Skeletal muscle cell (primary cell): ENCODE results near the gene GPN2.
A peak's percentile ranks its signal among the peaks of the same experiment; 100 is the strongest.
"Not testable (repeated sequence)": the region's sequence is repeated elsewhere in the genome, so short reads cannot be mapped to it uniquely, and the experiment has no call there.

ENCODE experiments used
- DNase-seq: peaks from one replicate; pipeline ENCODE4 v3.0.0-alpha.2; 2010; ENCODE audit warnings: low read depth
- H3K4me3 ChIP-seq: 2 replicates; pipeline ENCODE4 v1.5.1; 2011; ENCODE audit warnings: low read depth, mild to moderate bottlenecking, control low read depth, low read length, moderate library complexity

Gene GPN2

GRCh38 chr1:26861889-26862378, 28.1 kb downstream of the GPN2 start:
- DNase-seq, result no peak
- H3K4me3 ChIP-seq, result no peak overlapping the region

GRCh38 chr1:26861286-26861701, 28.8 kb downstream of the GPN2 start:
- H3K4me3 ChIP-seq, result no peak overlapping the region
- no peak for DNase-seq

- H3K4me3 ChIP-seq, result no peak overlapping the region
- no peak for DNase-seq
Measured at GRCh38 chr1:26858891-26859640, 31.0 kb downstream of the GPN2 start.

- DNase-seq, result no peak
- no peak overlapping the region for H3K4me3 ChIP-seq
Measured at GRCh38 chr1:26858160-26858559, 31.9 kb downstream of the GPN2 start.

- DNase-seq, result no peak
- H3K4me3 ChIP-seq, result no peak overlapping the region
Measured at GRCh38 chr1:26857473-26858060, 32.5 kb downstream of the GPN2 start.

GRCh38 chr1:26856604-26857469, 33.2 kb downstream of the GPN2 start:
- no peak for DNase-seq
- H3K4me3 ChIP-seq, result no peak overlapping the region

- no peak for DNase-seq
- H3K4me3 ChIP-seq, result no peak overlapping the region
Measured at GRCh38 chr1:26856181-26856580, 33.9 kb downstream of the GPN2 start.

GRCh38 chr1:26855636-26856035, 34.4 kb downstream of the GPN2 start:
- no peak for DNase-seq
- H3K4me3 ChIP-seq, result no peak overlapping the region

GRCh38 chr1:26854906-26855305, 35.2 kb downstream of the GPN2 start:
- no peak for DNase-seq
- no peak overlapping the region for H3K4me3 ChIP-seq

GRCh38 chr1:26853600-26853999, 36.5 kb downstream of the GPN2 start:
- no peak overlapping the region for H3K4me3 ChIP-seq
- no peak for DNase-seq

- no peak overlapping the region for H3K4me3 ChIP-seq
- no peak for DNase-seq
Measured at GRCh38 chr1:26853156-26853555, 36.9 kb downstream of the GPN2 start.

- no peak for DNase-seq
Measured at GRCh38 chr1:26852701-26853100, 37.4 kb downstream of the GPN2 start.

GRCh38 chr1:26851106-26851684, 38.9 kb downstream of the GPN2 start:
- DNase-seq, result no peak
- no peak overlapping the region for H3K4me3 ChIP-seq

More at GRCh38 chr1:26852701-26853100, 37.4 kb downstream of the GPN2 start:
- no peak overlapping the region for H3K4me3 ChIP-seq

- DNase-seq, result peak; percentile 62
- no peak overlapping the region for H3K4me3 ChIP-seq
Measured at GRCh38 chr1:26848941-26849774, 40.9 kb downstream of the GPN2 start.

GRCh38 chr1:26848499-26848898, 41.6 kb downstream of the GPN2 start:
- no peak for DNase-seq
- H3K4me3 ChIP-seq, result no peak overlapping the region

- not testable (repeated sequence) for H3K4me3 ChIP-seq, DNase-seq
Measured at GRCh38 chr1:26847826-26848225, 42.3 kb downstream of the GPN2 start.

GRCh38 chr1:26844424-26845196, 45.5 kb downstream of the GPN2 start:
- H3K4me3 ChIP-seq, result no peak overlapping the region
- no peak for DNase-seq

- H3K4me3 ChIP-seq, result no peak overlapping the region
- DNase-seq, result no peak
Measured at GRCh38 chr1:26839779-26840178, 50.3 kb downstream of the GPN2 start.
